Lower leg skin (tissue), 3 donors: Measurements from ENCODE around the gene KLHDC7B.

ENCODE experiments used
- CTCF ChIP-seq, 3 donors: fragments of 450-650 bp; IDR thresholded peaks; one replicate each; pipeline ENCODE4 v1.5.1; 2016; ENCODE audit warnings: antibody characterized with exemption in 3 of 3, mild to moderate bottlenecking in 3 of 3, moderate library complexity in 2 of 3
- POLR2A ChIP-seq, 2 donors: fragments of 450-650 bp; IDR thresholded peaks; one replicate each; pipeline ENCODE4 v1.6.1; 2016 to 2017; ENCODE audit warnings: antibody characterized with exemption in 2 of 2, mild to moderate bottlenecking in 1 of 2, moderate library complexity in 1 of 2

- TF ChIP-seq CTCF (IDR thresholded peaks at IDR 0.05): no peak
- TF ChIP-seq POLR2A (IDR thresholded peaks at IDR 0.05): no peak
These were observed 27.3 kb downstream of the KLHDC7B start for GRCh38 chr22:50572965-50573364.
